ENCODE results near the gene ADCY2. TPM values are rescaled to one million over a fixed set of nuclear protein-coding genes. Genes with fewer than 3 reads are reported as not detected.

The ADCY2 gene
- total RNA-seq, 1 experiment from 2014 or later = 31.3 TPM

GRCh38 chr5:7375457-7375856, 20.5 kb upstream of the ADCY2 start:
- H3K27me3 Mint-ChIP-seq (ENCODE audit: low read depth) = peaks cover 6% of the 10 kb centered on the region; the same call in 1 of the 2 replicates
- no peak overlapping the region for H3K27ac Mint-ChIP-seq
- Histone ChIP-seq H2AFZ (ENCODE audit: low read length) (no peak overlapping the region), H4K20me1 (ENCODE audit: control insufficient read depth, insufficient read depth, insufficient read length) (peaks cover 3% of the 10 kb centered on the region), H3K56ac (ENCODE audit: insufficient read length, low read depth, low read length) (no peak overlapping the region), H3K18ac (ENCODE audit: insufficient read length, low read depth, low read length) (no peak overlapping the region), H3K79me2 (ENCODE audit: insufficient read depth, low read length) (no peaks in the 10 kb centered on the region), H3K4me1 (ENCODE audit: insufficient read depth, low read length) (no peaks in the 10 kb centered on the region), H3K27ac (ENCODE audit: insufficient read length, low read depth, low read length) (no peak overlapping the region), H3K23me2 (ENCODE audit: insufficient read length, low read depth, low read length, poor library complexity, severe bottlenecking) (peaks cover 4% of the 10 kb centered on the region), H3K27me3 (ENCODE audit: insufficient read depth, low read length) (no peaks in the 10 kb centered on the region; the same call in 1 of the 2 replicates), H3T11ph (ENCODE audit: low read length) (no peak overlapping the region), H2BK20ac (ENCODE audit: low read depth, low read length, poor library complexity, severe bottlenecking) (no peak overlapping the region), H3K4me2 (ENCODE audit: insufficient read depth, insufficient read length, low read length) (no peak overlapping the region), H4K91ac (ENCODE audit: insufficient read length, low read depth, low read length) (no peak overlapping the region), H2BK120ac (ENCODE audit: low read depth, low read length, poor library complexity, severe bottlenecking) (no peak overlapping the region), H2BK15ac (ENCODE audit: low read depth, low read length) (no peak overlapping the region), H4K8ac (replicated peaks; ENCODE audit: insufficient read length, low read depth, low read length) (no peak overlapping the region), H2AK5ac (ENCODE audit: insufficient read length, low read length) (no peak overlapping the region), H4K5ac (ENCODE audit: insufficient read length, low read depth, low read length) (no peak overlapping the region), H3K4ac (ENCODE audit: low read depth, low read length) (no peak overlapping the region), H3K79me1 (ENCODE audit: insufficient read depth, low read depth, low read length, poor library complexity, severe bottlenecking) (no peaks in the 10 kb centered on the region), H3K9ac (ENCODE audit: extremely low read depth, insufficient read length, low read length) (no peak overlapping the region), H3K9me3 (ENCODE audit: control insufficient read depth, low read depth, low read length) (no peaks in the 10 kb centered on the region), H3K14ac (ENCODE audit: insufficient read depth, low read length) (no peak overlapping the region), H3K23ac (ENCODE audit: insufficient read length, low read depth, low read length) (no peak overlapping the region), H2BK5ac (ENCODE audit: insufficient read length, low read length) (no peak overlapping the region), H2BK12ac (ENCODE audit: insufficient read length, low read depth, low read length) (no peak overlapping the region)
- no peak overlapping the region for H3K4me3 Mint-ChIP-seq
- no peak for DNase-seq
- H3K9me3 Mint-ChIP-seq = peaks cover 19 to 24% of the 10 kb centered on the region in 2 experiments
- no CpG with 5 or more reads among the region's 4 CpGs for WGBS (ENCODE audit: extremely low coverage, insufficient read length, low lambda C conversion rate)
- peaks cover 4 to 20% (median 14%) of the 10 kb centered on the region in 3 experiments; a peak in 6 of 7 replicates for H3K36me3 Mint-ChIP-seq (ENCODE audit: insufficient read depth in 1 of 3, low read depth in 3 of 3)
- TF ChIP-seq, protein P1, sequence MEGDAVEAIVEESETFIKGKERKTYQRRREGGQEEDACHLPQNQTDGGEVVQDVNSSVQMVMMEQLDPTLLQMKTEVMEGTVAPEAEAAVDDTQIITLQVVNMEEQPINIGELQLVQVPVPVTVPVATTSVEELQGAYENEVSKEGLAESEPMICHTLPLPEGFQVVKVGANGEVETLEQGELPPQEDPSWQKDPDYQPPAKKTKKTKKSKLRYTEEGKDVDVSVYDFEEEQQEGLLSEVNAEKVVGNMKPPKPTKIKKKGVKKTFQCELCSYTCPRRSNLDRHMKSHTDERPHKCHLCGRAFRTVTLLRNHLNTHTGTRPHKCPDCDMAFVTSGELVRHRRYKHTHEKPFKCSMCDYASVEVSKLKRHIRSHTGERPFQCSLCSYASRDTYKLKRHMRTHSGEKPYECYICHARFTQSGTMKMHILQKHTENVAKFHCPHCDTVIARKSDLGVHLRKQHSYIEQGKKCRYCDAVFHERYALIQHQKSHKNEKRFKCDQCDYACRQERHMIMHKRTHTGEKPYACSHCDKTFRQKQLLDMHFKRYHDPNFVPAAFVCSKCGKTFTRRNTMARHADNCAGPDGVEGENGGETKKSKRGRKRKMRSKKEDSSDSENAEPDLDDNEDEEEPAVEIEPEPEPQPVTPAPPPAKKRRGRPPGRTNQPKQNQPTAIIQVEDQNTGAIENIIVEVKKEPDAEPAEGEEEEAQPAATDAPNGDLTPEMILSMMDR (conservative IDR thresholded peaks at IDR 0.05) = no peak
- H3K4me1 Mint-ChIP-seq = no peaks in the 10 kb centered on the region

All from H9 (cell line).